ENCODE results near the gene EYA2.

- TF ChIP-seq POLR2AphosphoS5 (IDR thresholded peaks at IDR 0.05; ENCODE audit: borderline replicate concordance, low read depth, low read length) (no peak), FOXP2 (optimal IDR thresholded peaks at IDR 0.05; ENCODE audit: control extremely low read depth, extremely low read length, insufficient read depth) (no peak), EZH2 (IDR thresholded peaks at IDR 0.05) (no peak)
Observed at GRCh38 chr20:47090835-47091234, 196.2 kb downstream of the EYA2 start.

Measured in SK-N-MC (cell line).